HT1080 (cell line): ENCODE measurements around the gene JADE2. TPM values are rescaled to one million over a fixed set of nuclear protein-coding genes. Genes with fewer than 3 reads are reported as not detected.
"Not testable (repeated sequence)": the region's sequence is repeated elsewhere in the genome, so short reads cannot be mapped to it uniquely, and the experiment has no call there.

Experiments
- DNase-seq: peaks from one replicate; pipeline ENCODE4 v3.0.0-alpha.2; 2015; ENCODE audit warnings: low read depth
- total RNA-seq: library from RNA; depleted of rRNA; stranded (reverse); fragments of >200 nt; shearing (Covaris generic); gene quantifications from 2 replicates; pipeline ENCODE4 v1.2.3, GENCODE V29; 2014

The JADE2 gene
- total RNA-seq, 1 experiment from 2014 or later: 46.9 TPM

DNA sequence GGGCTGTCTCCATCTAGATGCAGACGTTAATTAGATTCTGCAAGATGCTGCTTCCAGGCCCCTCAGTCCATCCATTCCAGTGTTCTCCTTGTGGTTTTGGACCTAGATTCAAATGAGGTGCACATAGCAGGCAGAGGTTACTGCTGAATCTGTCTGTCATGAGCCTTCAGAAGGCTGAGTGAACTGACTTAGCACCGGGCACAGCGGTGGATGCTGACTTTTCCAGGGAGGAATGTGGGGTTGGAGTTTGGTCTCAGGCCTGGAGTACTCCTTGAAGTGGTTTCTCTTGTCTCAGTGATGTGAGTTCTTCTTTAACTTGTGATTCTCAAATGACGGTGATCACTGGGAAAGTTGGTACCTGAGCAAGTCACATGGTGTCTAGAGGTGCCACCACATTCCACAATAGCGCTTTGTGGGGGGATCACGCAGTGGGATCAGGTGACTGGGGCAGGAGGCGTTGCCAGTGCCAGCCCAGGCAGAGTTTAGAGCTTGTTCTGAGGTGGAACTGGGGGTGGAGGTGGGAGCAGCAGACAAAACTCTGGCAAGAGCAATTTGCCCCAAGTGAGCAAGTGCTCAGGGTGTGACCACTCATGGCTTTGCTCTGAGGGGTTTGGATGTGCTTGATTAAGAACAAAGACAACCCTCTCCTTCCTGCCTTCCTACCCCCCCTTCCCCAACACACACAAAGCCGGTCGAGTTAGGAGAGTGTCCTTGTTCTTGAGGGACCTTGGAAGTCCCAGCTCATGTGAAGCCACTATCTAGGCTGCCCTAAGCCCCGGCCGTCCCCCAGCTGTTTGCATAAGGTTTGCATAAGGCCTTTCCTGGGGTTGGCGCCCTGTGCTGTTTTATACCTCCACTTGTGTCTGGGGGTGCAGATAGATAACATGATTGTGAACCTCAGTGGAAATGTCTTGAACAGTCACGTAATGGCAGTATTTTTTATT is 25.1 kb downstream of the JADE2 start:
- no peak for DNase-seq

GRCh38 chr5:134551901-134552300 is 26.4 kb downstream of the JADE2 start:
- DNase-seq: peak; percentile 60

DNA sequence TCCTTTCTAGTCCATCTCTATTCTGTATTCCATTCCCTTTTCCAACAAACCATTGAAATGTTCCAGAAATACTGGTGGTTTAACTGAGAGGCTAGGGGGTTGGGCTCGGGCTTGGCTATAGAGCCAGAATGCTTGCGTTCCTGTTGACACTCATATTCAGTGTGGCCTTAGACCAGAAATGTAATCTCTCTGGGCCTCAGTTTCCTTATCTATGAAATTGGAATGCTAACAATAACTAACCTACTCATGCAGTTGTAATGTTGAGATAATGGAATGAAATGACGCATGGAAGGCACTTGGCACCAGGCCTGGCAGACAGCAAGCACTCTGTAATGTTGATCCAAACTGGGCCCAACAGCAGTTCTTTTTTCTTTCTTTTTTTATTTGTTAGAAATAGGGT is 26.8 kb downstream of the JADE2 start:
- peak; percentile 84 for DNase-seq

- DNase-seq: not testable (repeated sequence)
These were observed 27.2 kb downstream of the JADE2 start for GRCh38 chr5:134552716-134553115.

DNA sequence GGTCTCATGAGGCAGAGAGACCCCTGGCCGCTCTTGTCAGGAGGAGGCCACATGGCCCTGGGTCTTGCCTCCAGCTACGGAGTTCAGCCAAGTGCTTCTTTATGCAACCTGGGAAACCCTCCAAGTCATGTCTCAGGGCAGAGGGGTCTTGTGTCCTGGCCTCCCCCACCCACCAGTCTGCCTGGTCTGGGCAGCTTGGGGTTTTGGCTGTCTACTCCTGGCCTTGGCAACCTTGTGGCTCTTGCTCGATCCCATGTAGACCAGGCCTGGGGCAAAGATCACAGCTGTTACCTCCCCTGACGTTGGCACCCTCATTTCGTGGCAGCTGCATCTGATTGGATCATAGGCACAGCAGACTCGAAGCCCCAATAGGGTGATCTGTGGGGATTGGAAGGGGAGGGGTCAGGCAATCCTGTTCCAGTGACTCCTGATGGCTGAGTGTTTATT is 28.4 kb downstream of the JADE2 start:
- no peak for DNase-seq

- DNase-seq: no peak
These were observed 29.1 kb downstream of the JADE2 start for GRCh38 chr5:134554319-134555222.

DNA sequence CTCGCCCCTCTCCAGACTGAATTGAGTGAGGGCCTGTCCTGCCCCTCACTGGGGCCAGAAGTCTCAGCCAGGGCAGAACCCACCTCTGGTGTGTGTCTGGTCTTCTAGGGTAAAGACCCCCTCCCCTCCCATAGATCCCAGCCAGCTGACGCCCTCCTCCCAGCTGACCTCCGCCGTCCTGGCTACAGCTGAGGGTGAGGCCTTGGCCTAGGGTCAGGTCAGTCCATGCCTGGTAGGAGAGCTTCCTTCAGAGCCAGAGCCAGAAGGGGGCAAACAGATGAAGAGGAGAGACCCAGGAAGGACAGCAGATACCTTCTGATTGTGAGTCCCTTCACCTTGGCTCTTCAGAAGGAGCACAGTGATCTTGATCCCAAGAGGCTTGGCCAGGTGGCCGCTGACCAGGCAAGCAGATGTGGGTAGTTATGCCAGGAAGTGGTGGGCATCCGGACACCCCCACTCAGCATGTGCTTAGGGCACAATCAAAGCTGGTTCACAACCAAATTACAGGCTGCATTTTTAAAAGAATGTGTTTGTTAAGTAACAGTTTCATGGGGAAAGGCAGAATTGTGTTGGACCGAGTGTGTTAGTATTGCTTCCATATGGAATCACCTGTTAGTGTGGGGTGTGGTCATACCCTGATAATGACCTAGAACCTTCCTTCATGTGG is 29.9 kb downstream of the JADE2 start:
- DNase-seq: no peak

GRCh38 chr5:134555890-134556311 is 30.4 kb downstream of the JADE2 start:
- DNase-seq: peak; percentile 99

DNA sequence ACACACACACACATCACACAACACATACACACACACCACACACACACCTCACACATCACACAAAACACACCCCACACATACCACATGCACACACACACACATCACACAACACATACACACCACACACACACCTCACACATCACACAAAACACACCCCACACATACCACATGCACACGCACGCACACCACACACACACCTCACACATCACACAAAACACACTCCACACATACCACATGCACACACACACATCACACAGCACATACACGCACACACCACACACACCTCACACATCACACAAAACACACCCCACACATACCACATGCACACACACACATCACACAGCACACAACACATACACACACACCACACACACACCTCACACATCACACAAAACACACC is 31.1 kb downstream of the JADE2 start:
- DNase-seq: not testable (repeated sequence)

DNA sequence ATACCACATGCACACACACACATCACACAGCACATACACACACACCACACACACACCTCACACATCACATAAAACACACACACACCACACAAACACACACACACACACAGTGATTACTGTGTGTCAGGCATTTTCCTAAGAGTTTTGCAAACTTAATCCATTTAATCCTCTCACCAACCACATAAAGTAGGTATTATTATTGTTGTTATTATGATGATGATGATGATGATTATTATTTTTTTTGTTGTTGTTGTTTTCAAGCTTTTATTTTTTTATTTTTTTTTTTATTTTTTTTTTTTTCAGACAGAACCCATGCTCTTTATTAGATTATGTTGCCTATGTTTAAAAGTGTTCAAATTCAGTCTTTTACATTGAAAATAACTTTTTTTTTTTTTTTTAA is 31.5 kb downstream of the JADE2 start:
- no peak for DNase-seq

- no peak for DNase-seq
These were observed 34.2 kb downstream of the JADE2 start for GRCh38 chr5:134559672-134560071.

GRCh38 chr5:134560698-134561097 is 35.2 kb downstream of the JADE2 start:
- DNase-seq: no peak

DNA sequence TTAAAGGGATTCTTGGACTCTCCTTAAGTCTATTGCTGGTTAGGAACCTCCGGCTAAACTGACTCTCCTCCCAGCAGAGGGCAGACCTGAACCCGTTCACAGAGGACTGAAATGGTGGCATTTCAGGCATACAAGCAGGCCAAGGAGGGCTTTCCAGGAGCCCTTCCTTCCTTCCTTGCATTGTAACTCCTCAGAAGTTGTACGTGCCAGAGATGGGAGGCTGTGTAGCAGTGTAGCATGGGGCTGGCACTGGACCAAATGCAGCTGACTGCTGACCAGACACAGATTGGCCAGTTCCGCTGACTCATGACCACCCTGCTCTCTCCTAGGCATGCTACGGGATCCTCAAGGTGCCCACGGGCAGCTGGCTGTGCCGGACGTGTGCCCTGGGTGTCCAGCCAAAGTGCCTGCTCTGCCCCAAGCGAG is 36.4 kb downstream of the JADE2 start:
- DNase-seq: peak; percentile 94

- DNase-seq: no peak
These were observed 37.8 kb downstream of the JADE2 start for GRCh38 chr5:134563221-134563620.

DNA sequence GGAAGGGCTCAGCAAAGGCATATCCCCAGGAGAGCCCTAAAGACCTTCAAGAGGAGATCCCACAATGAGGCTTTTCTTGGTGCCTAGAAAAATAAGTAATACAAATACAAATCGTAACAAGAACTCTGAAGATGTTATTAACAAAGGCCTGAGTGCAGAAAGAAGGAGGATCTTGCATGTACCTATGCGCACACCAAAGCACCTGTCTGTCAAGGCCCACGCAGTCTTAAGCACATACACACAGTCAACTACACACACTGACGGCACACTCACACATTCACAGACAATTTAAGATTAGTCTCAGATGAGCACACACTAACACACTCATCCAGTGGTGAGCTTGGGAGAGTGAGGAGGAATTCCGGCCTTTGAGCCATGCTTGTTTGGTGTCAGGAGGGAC is 38.5 kb downstream of the JADE2 start:
- no peak for DNase-seq

DNA sequence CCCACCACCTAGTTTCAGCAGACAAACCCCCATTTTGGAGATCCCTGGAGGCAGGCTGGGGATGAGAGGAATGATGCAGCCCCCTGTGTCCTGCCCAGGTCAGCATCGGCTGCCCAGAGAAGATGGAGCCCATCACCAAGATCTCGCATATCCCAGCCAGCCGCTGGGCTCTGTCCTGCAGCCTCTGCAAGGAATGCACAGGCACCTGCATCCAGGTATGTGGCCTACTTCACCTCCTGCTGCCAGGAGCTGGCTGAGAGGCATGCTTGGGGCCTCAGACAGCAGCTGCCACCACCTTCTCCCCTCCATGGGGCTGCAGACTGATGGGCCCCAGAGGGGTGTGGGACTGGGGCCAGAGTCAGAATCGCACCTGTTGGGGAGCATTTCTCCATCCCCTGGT is 38.9 kb downstream of the JADE2 start:
- DNase-seq: no peak

GRCh38 chr5:134565791-134566740 is 40.6 kb downstream of the JADE2 start:
- no peak for DNase-seq

- DNase-seq: no peak
These were observed 41.3 kb downstream of the JADE2 start for GRCh38 chr5:134566741-134567221.

- peak; percentile 28 for DNase-seq
These were observed 42.3 kb downstream of the JADE2 start for GRCh38 chr5:134567641-134568336.

DNA sequence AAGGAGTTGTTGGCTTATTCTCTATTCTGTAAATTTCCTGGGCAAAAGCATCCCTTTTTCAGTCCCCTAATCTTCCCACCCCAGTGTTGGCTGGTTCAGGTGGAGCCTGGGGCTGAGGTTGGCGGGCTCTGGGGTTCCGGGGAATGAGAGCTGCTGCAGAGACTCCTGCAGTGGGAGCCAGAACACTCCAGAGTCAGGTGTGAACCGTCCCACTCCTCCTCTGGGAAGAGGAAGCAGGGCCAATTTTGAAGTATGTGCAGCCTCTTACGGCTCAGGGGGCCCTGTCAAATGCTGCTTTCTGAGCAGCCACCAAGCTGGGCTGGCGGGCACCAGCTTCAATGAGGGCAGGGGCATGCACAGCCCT is 42.8 kb downstream of the JADE2 start:
- no peak for DNase-seq
